ACHN (cell line): ENCODE measurements around the gene TP63.

Source experiments
- DNase-seq: peaks from one replicate; pipeline ENCODE4 v3.0.0-alpha.2; 2015
- in situ Hi-C: cut with HindIII; loops from 2 replicates; pipeline ENCODE4 v1.10.0; 2017; ENCODE audit warnings: low sequenced_read_pairs, low pct_ligation_motif_present, low pct_unique_long_range_greater_than_20kb

TP63 gene

DNA sequence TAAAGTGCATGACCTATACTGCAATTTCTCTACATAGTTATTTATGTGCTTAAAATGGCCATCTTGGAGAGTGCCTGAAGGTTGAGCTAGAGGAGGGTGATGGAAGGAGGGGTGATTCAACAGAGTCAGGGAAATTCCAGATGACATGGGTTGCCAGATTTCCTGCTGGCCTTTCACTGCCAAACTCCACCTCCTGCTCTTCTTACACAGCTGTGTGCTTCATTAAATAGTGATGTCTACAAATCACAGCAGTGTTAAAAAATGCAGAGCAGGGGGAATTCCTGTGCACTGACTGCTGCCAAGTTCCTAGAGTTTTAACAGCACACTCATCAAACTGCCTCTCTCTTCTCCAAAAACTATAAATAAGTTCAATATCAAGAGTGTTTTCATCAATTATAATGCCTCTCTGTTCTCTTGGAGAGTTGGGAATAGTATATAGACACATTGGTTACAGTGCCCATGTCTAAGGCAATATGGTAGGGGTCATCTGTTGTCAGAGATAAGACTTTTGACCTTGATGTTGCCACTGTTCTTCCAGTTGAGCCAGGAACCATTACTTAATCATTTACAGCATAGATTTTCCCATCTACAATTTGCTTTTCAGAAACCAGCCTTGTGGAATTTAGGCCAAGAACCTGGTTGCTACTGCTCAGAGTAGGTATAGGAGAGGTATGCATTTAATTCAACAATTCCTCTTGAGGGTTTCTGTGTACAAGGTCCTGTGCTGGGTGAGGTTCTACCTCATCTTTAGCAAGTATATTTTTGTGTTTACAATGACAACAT is 79.6 kb downstream of the TP63 start:
- DNase-seq: peak; percentile 93
- in situ Hi-C loops: no loop called here

DNA sequence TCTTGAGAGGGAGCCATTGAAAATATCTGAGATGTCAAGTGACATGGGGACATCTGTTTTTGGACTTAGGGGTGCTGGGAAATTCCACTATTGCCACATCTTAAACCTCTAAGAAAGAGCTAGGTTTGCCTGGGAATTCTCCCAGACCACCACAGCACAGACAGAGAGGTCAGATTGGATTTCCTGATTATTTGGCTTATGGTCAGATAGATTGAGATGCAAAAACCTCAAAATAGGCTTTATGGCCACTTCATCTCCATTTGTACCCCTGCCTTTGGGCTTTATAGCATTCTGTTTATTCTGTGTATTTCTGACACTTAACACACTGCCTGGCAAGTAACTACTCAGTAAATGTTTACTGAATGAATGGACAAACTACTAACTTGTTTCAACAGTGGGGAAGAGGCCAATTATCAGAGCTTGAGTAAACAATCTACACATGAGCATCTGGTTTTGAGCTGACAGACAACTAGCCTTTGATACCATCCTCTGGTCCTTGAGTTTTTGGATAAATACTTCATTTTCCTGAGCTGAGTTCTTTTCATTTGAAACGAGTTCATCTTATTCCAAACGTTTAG is 81.8 kb downstream of the TP63 start:
- no peak for DNase-seq

DNA sequence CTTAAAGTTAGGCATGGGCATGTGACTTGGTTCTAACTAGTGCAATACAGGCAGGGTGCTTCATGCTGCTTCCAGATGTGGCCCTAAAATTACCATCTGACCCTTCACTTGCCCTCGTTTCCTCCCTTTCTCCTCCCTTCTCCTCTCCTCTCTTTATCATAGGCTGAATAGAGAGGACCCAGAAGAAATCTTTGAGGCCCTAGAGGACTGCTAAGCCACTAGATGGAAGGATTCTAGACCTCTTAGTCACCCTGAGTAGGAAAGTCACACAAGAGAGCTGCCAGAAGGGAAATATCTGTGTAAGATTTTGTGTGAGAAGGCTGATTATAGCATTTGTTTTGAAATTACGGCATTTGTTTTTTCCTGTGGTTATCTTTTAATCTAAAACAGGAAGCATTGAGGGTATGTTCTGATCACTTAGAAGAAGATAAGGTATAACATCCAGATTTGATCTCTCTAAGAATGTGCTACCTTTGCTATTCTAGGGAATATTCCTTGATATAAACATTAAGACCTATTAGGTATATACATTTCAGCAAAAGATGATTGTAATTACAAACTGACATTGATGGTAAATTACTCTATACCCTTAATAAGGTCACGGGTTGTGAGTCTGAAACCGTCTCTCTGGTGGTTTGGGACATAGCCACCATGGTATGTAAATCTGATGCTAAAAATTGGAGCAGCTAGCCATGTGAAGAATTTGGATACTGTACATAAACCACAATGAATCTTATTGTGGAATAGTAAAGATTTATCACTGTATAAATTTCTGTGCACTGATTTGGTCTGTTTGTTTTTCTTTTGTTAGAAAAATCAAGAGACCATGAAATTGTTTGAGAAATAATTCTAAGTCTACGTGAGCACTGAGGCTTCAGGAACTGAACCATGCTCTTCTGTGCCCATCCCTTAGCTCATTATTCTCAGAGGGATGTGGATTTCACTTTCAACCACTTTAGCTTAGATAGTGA is 84.1 kb downstream of the TP63 start:
- DNase-seq: no peak
- in situ Hi-C loops: no loop called here

More for the DNA sequence above, 81.8 kb downstream of the TP63 start:
- in situ Hi-C loops: no loop called here

GRCh38 chr3:189718215-189718614 is 87.0 kb downstream of the TP63 start:
- in situ Hi-C loops: no loop called here
- DNase-seq: no peak

GRCh38 chr3:189720736-189721417 is 89.7 kb downstream of the TP63 start:
- in situ Hi-C loops: no loop called here

GRCh38 chr3:189721873-189722665 is 90.9 kb downstream of the TP63 start:
- in situ Hi-C loops: no loop called here
- no peak for DNase-seq

More at GRCh38 chr3:189720736-189721417, 89.7 kb downstream of the TP63 start:
- no peak for DNase-seq

- DNase-seq: no peak
- in situ Hi-C loops: no loop called here
Measured at GRCh38 chr3:189724356-189724755, 93.2 kb downstream of the TP63 start.

DNA sequence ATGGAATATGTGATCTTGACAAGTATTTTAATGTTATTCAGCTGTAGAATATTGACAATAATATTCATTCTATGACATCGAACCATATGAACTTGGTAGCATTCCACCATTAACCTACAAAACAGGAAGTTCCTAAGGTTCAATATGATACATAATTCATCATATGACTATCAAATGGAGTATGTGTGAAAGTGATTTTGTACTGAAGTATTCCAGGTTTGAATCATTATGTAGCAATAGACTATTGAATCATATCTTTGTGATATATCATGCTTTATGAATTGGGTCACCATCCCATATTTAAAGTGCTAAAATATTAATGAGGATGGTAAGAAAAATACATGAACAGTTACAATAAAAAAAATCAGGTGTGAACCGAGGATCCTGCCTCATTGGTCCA is 95.1 kb downstream of the TP63 start:
- in situ Hi-C loops: no loop called here
- no peak for DNase-seq

- in situ Hi-C loops: no loop called here
- no peak for DNase-seq
Measured at GRCh38 chr3:189727158-189727557, 96.0 kb downstream of the TP63 start.

GRCh38 chr3:189727898-189728297 is 96.7 kb downstream of the TP63 start:
- in situ Hi-C loops: no loop called here

DNA sequence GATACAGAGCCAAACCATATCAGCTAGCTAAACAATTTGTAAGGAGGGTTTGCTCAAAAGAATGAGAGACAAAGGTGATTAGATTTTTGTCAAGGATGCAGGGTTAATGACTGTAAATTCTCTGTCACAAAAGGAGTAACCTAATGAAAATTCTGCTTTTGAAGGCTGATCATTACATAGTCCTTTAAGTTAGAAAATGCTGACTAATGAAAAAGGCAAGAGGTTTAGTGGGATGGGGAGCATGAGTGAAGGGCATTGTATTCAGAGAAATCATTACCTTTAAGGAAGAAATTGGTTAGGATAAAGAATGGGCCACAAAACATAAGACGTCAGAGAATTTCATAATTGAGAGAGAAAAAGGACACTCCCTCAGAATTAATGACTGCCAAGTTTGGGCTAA is 97.7 kb downstream of the TP63 start:
- no peak for DNase-seq
- in situ Hi-C loops: no loop called here

More at GRCh38 chr3:189727898-189728297, 96.7 kb downstream of the TP63 start:
- no peak for DNase-seq

DNA sequence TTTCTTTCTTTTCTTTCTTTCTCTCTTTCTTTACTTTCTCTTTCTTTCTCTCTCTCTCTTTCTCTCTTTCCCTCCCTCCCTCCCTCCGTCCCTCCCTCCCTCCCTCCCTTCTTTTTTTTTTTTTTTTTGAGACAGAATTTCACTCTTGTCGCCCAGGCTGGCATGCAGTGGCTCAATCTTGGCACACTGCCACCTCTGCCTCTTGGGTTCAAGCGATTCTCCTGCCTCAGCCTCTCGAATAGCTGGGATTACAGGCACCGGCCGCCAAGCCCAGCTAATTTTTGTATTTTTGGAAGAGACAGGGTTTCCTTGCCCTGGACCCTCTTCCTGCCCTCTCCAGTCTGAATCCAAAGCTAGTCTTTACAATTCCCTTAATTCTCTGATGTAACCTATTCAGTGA is 102.9 kb downstream of the TP63 start:
- DNase-seq: no peak
- in situ Hi-C loops: no loop called here

DNA sequence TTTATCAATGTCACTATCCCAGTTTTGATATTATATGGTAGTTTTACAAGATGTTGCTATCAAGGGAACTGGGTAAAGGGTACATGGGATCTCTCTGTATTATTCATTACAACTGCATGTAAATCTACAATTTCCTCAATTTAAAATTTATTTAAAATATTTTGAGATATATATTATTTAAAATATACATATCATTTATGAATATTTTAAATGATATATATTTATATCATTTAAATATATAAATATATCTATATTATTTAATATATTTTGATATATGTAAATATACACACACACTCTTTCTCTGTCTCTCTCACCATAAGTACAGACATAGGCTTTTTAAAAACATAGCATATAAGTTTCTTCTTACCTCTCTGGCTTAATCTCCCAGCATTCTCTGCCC is 104.7 kb downstream of the TP63 start:
- in situ Hi-C loops: no loop called here
- DNase-seq: no peak

- in situ Hi-C loops: no loop called here
- no peak for DNase-seq
Measured at GRCh38 chr3:189737071-189737470, 105.9 kb downstream of the TP63 start.

GRCh38 chr3:189737619-189738018 is 106.4 kb downstream of the TP63 start:
- in situ Hi-C loops: no loop called here
- no peak for DNase-seq

GRCh38 chr3:189739378-189739777 is 108.2 kb downstream of the TP63 start:
- no peak for DNase-seq
- in situ Hi-C loops: no loop called here

- in situ Hi-C loops: no loop called here
- no peak for DNase-seq
Measured at GRCh38 chr3:189740156-189740555, 109.0 kb downstream of the TP63 start.

GRCh38 chr3:189744235-189744634 is 113.0 kb downstream of the TP63 start:
- in situ Hi-C loops: no loop called here
- no peak for DNase-seq
